ENCODE measurements around the gene MYMX. TPM values are rescaled to one million over a fixed set of nuclear protein-coding genes. Genes with fewer than 3 reads are reported as not detected.
A peak's percentile ranks its signal among the peaks of the same experiment; 100 is the strongest.

Gene MYMX
- total RNA-seq, 2 donors from 2014 or later, result 1.5 TPM; not detected in 1

GRCh38 chr6:44227148-44227793 is 10.5 kb downstream of the MYMX start:
- intact Hi-C loops (cut with DNase I), result no loop called here
- DNase-seq (ENCODE audit: low spot score), result peak; percentile 71

DNA sequence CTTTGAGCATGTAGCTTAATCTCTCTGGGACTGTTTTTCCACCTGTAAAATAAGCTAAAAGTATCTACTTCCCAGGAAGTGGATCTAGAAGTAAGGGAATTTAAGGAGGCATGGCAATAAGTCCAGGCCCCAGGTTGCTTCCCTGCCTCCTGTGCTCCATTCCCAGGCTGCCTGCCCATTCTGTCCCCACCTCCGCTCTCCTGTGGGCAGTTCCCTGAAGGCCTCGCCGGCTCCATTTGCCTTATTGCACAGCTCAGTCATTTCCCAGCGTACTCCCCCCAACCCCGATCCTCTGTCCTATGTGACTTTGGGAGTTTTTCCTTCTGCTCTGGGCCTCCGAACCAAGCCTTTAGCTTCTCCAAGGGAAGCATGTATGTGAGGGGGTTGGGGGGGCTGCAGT is 11.3 kb downstream of the MYMX start:
- intact Hi-C loops (cut with DNase I), result no loop called here
- DNase-seq (ENCODE audit: low spot score), result peak; percentile 48

GRCh38 chr6:44228433-44228832 is 11.7 kb downstream of the MYMX start:
- intact Hi-C loops (cut with DNase I), result no loop called here
- DNase-seq (ENCODE audit: low spot score), result peak; percentile 61

DNA sequence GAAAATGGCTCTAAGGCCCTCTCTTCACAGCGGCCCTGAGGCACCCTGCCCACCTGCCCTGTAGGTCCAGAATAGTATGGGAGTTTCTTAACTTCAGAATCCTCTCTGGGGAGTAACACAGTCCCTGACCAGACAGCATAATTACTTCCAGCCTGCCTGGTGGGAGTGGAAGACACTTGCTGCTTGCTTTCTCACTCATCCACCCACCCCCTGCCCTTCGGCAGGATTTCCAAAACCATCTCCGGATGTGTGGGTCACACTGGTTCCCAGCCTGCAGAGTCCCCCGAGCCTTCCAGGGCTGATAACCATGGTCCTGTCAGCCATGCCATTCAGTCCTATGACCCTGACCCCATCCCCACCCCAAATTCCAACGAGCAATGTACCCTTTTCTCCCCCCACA is 12.1 kb downstream of the MYMX start:
- intact Hi-C loops (cut with DNase I), result no loop called here
- DNase-seq (ENCODE audit: low spot score), result peak; percentile 72

DNA sequence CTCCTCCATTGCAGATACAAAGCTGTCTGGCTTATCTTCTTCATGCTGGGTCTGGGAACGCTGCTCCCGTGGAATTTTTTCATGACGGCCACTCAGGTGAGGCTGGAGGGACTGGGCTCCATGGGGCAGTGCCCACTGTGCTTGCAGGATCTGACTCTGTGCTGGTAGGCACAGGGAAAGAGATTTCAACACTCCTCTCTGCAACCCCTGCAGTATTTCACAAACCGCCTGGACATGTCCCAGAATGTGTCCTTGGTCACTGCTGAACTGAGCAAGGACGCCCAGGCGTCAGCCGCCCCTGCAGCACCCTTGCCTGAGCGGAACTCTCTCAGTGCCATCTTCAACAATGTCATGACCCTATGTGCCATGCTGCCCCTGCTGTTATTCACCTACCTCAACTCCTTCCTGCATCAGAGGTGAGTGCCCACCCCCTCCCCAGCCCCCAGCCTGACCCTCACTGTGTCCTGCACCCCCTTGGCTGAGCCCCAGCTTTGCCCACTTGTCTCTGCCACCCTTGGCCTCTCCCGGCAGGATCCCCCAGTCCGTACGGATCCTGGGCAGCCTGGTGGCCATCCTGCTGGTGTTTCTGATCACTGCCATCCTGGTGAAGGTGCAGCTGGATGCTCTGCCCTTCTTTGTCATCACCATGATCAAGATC is 12.8 kb downstream of the MYMX start:
- peak; percentile 67 for DNase-seq (ENCODE audit: low spot score)
- intact Hi-C loops (cut with DNase I), result loop anchor here in 1 of 2 donors (10.0 kb wide), 1 partner anchor 115 kb away; no protein-coding TSS in a partner anchor

DNA sequence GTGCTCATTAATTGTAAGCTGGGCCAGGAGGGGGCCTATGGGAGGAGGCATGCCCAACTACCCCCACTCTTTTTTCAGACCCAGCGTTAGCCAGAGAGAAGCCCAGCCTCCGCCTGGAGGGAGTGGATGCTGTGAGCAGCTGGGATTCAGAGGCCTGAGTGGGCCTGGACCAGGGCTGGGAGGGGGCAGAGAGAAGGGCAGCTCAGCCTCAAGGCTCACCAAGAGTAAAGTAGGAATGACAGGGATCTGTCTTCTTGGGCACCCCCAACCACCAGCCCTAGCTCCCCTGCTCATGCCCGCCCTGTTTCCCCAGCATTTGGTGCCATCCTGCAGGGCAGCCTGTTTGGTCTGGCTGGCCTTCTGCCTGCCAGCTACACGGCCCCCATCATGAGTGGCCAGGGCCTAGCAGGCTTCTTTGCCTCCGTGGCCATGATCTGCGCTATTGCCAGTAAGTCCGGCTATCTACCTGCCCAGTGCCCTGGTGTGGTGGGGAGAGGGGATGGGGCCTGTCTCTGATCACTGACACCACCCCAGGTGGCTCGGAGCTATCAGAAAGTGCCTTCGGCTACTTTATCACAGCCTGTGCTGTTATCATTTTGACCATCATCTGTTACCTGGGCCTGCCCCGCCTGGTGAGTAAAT is 13.4 kb downstream of the MYMX start:
- intact Hi-C loops (cut with DNase I), result loop anchor here in 1 of 2 donors (10.0 kb wide), 1 partner anchor 115 kb away; no protein-coding TSS in a partner anchor
- peak; percentile 55 for DNase-seq (ENCODE audit: low spot score)

- intact Hi-C loops (cut with DNase I), result loop anchor here in 1 of 2 donors (10.0 kb wide), 1 partner anchor 117 kb away; no protein-coding TSS in a partner anchor
- DNase-seq (ENCODE audit: low spot score), result peak; percentile 45
Observed at GRCh38 chr6:44231426-44231825, 14.7 kb downstream of the MYMX start.

GRCh38 chr6:44232676-44233566 is 16.2 kb downstream of the MYMX start:
- intact Hi-C loops (cut with DNase I), result loop anchor here in 1 of 2 donors (10.0 kb wide), 1 partner anchor 118 kb away; no protein-coding TSS in a partner anchor
- DNase-seq (ENCODE audit: low spot score), result peak; percentile 74

- intact Hi-C loops (cut with DNase I), result loop anchor here in 1 of 2 donors (10.0 kb wide), 1 partner anchor 119 kb away; no protein-coding TSS in a partner anchor
- peak; percentile 61 for DNase-seq (ENCODE audit: low spot score)
Observed at GRCh38 chr6:44233567-44234100, 16.9 kb downstream of the MYMX start.

- peak; percentile 94 for DNase-seq (ENCODE audit: low spot score)
- intact Hi-C loops (cut with DNase I), result loop anchor here (5.0 to 10.0 kb wide), 2 partner anchors 62 to 120 kb away; no protein-coding TSS in a partner anchor
Observed at GRCh38 chr6:44234101-44235025, 17.6 kb downstream of the MYMX start.

- intact Hi-C loops (cut with DNase I), result loop anchor here (5.0 to 10.0 kb wide), 2 partner anchors 63 to 120 kb away; no protein-coding TSS in a partner anchor
Observed at GRCh38 chr6:44235269-44235668, 18.5 kb downstream of the MYMX start.

DNA sequence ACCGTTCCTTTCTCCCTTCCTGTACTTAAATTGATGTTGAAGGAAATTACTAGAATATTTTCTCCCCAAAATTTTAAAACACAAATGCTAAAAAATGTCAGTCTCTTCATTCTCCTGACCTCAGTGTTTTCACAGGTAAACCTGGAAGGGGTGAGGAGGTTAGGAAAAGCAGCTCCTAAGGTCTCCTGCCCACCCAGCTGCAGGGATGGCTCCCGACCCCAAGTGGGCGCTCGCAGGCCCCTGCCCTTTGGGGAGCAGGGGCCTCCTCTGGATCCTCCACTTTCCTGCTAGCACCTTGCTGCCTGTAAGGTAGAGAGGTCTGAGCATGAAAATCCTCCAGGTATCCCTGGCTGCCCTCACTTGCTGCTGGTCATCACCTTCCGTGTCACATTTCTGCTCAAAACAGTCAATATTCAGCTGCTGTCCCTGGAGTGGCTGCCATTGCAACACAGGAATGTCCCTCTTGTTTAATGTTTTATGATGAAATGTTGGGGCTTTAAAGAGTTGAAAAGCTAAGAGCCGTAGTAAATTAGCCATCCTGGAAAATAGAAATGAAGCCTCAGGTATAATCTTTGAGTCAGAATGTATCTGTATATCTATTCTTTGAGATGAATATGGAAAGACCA is 19.3 kb downstream of the MYMX start:
- intact Hi-C loops (cut with DNase I), result loop anchor here (5.0 to 10.0 kb wide), 2 partner anchors 64 to 121 kb away; no protein-coding TSS in a partner anchor
- peak; percentile 20 for DNase-seq (ENCODE audit: low spot score)

More at GRCh38 chr6:44235269-44235668, 18.5 kb downstream of the MYMX start:
- DNase-seq (ENCODE audit: low spot score), result no peak

DNA sequence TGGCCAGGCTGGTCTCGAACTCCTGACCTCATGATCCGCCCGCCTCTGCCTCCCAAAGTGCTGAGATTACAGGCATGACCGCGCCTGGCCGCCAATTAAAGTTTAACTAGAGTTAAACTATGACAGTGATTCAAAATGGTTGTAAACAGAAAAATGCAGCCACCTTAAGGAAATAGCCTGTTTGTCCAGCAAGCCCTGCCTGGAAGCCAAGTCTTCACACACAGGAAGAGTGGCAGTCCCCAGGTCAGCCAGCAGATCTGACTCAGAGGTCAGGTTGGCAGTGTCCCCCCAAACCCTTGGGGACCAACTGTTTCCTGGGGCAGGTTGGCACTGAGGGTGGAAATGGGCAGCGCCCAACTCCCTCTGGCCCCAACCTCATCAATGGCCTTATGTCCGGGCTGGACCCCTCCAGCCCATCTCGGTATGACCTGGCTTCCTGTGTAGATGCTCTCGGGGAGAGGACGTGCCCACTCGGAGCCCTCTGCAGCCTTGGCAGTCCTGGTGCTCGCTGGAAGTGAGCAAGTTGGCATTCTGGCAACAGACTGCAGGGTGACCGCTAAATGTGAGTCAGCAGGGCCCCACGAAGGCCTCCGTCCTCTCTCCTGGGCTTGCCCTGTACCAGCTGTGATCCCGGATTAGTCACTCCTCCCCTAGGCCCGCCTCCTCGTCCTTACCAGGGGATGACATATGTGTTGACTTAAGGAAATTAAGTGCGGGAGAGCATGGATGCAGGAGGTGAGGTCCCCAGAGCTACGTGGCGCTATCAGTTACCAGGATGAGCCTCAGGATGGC is 20.5 kb downstream of the MYMX start:
- peak; percentile 96 for DNase-seq (ENCODE audit: low spot score)
- intact Hi-C loops (cut with DNase I), result loop anchor here (5.0 to 10.0 kb wide), 2 partner anchors 65 to 122 kb away; no protein-coding TSS in a partner anchor

GRCh38 chr6:44237813-44238433 is 21.2 kb downstream of the MYMX start:
- intact Hi-C loops (cut with DNase I), result loop anchor here (5.0 to 10.0 kb wide), 2 partner anchors 66 to 123 kb away; no protein-coding TSS in a partner anchor
- DNase-seq (ENCODE audit: low spot score), result peak; percentile 95

DNA sequence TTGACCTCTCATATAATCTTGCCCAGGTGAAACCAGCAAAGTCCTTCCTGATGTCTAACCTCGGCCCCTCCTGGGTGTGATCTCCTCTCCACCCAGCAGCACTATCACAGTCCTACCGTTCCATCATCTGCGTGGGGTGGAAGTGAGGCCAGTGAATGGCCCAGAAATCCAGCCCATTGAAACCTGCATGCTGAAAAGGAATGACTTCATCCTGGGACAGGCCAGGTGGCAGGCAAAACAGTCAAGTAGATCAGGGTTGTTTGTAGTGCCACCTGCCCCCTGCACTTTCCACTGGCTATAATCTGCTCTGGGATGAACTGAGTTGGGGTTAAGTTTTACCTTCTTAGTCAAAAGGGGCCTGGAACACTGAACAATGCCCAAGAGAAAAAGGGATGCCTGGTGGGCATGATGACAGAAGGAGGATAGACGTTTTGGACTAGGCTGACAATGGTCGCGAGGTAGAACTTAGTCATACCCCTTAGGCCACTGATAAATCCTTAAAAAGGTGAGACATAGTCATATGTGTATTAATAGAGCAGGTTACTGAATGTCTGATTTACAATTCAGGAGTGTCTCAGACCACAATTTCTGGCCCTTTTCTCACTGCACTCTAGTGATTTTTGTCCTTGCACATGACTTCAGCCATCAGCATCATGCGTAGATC is 22.1 kb downstream of the MYMX start:
- intact Hi-C loops (cut with DNase I), result loop anchor here (5.0 to 10.0 kb wide), 2 partner anchors 67 to 124 kb away; no protein-coding TSS in a partner anchor
- peak; percentile 17 for DNase-seq (ENCODE audit: low spot score)

All from posterior vena cava (tissue), 2 donors.